Thoracic aorta (tissue), 2 donors: ENCODE data around the gene WNT11. TPM values are rescaled to one million over a fixed set of nuclear protein-coding genes. Genes with fewer than 3 reads are reported as not detected.

ENCODE experiments used
- ATAC-seq: fragments of 150-250 bp; one replicate; pipeline ENCODE4 v1.8.0; 2017; ENCODE audit warnings: low read depth; ENCODE audit not compliant: insufficient number of reproducible peaks, low FRiP score
- DNase-seq: peaks from one replicate; pipeline ENCODE4 v3.0.0-alpha.2; 2020; ENCODE audit warnings: low spot score
- H3K27ac ChIP-seq, 2 donors: fragments of 200-600 bp; sonication (generic); 1 replicate in 1 of 2; 2 replicates in 1 of 2; pipeline ENCODE4 v1.5.1; 2016; ENCODE audit warnings: mild to moderate bottlenecking in 2 of 2, moderate library complexity in 2 of 2
- H3K27me3 ChIP-seq: fragments of 200-600 bp; sonication (generic); replicated peaks from 2 replicates; pipeline ENCODE4 v1.6.0; 2016; ENCODE audit warnings: mild to moderate bottlenecking; ENCODE audit not compliant: insufficient read depth
- H3K36me3 ChIP-seq: fragments of 200-600 bp; sonication (generic); one replicate; pipeline ENCODE4 v1.5.1; 2016
- H3K4me1 ChIP-seq, 2 donors: fragments of 200-600 bp; sonication (generic); 1 replicate in 1 of 2; 2 replicates in 1 of 2; pipeline versions ENCODE4 v1.5.1 to v1.6.0; 2016; ENCODE audit warnings: low read depth in 2 of 2, mild to moderate bottlenecking in 1 of 2; ENCODE audit not compliant: control insufficient read depth in 1 of 2
- H3K4me3 ChIP-seq: fragments of 200-600 bp; sonication (generic); 2 replicates; pipeline ENCODE4 v1.5.1; 2016; ENCODE audit warnings: mild to moderate bottlenecking
- H3K9me3 ChIP-seq: fragments of 200-600 bp; sonication (generic); 2 replicates; pipeline ENCODE4 v1.5.1; 2016
- total RNA-seq, 2 donors: library from RNA; depleted of rRNA; stranded (reverse); fragments of >200 nt; gene quantifications; one replicate each; pipeline versions ENCODE4 v1.1.0 to v1.2.3, GENCODE V29; 2016
- TF ChIP-seq, protein P1 (sequence below): fragments of 200-600 bp; sonication (generic); IDR thresholded peaks from one replicate; pipeline ENCODE4 v1.5.1; 2019; ENCODE audit warnings: antibody characterized with exemption

Gene WNT11
- total RNA-seq, 2 donors from 2014 or later: 12.0 to 35.1 TPM

- Histone ChIP-seq H3K9me3 (no peaks in the 10 kb centered on the region), H3K36me3 (no peaks in the 10 kb centered on the region), H3K27ac (no peak overlapping the region), H3K4me1 (peaks cover 4 to 10% of the 10 kb centered on the region in 2 donors), H3K27me3 (no peaks in the 10 kb centered on the region), H3K4me3 (no peak overlapping the region)
- DNase-seq (no peak), ATAC-seq (no peak)
- TF ChIP-seq, protein P1, sequence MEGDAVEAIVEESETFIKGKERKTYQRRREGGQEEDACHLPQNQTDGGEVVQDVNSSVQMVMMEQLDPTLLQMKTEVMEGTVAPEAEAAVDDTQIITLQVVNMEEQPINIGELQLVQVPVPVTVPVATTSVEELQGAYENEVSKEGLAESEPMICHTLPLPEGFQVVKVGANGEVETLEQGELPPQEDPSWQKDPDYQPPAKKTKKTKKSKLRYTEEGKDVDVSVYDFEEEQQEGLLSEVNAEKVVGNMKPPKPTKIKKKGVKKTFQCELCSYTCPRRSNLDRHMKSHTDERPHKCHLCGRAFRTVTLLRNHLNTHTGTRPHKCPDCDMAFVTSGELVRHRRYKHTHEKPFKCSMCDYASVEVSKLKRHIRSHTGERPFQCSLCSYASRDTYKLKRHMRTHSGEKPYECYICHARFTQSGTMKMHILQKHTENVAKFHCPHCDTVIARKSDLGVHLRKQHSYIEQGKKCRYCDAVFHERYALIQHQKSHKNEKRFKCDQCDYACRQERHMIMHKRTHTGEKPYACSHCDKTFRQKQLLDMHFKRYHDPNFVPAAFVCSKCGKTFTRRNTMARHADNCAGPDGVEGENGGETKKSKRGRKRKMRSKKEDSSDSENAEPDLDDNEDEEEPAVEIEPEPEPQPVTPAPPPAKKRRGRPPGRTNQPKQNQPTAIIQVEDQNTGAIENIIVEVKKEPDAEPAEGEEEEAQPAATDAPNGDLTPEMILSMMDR: no peak
Measured at GRCh38 chr11:76214186-76214585, 7.9 kb upstream of the WNT11 start.

DNA sequence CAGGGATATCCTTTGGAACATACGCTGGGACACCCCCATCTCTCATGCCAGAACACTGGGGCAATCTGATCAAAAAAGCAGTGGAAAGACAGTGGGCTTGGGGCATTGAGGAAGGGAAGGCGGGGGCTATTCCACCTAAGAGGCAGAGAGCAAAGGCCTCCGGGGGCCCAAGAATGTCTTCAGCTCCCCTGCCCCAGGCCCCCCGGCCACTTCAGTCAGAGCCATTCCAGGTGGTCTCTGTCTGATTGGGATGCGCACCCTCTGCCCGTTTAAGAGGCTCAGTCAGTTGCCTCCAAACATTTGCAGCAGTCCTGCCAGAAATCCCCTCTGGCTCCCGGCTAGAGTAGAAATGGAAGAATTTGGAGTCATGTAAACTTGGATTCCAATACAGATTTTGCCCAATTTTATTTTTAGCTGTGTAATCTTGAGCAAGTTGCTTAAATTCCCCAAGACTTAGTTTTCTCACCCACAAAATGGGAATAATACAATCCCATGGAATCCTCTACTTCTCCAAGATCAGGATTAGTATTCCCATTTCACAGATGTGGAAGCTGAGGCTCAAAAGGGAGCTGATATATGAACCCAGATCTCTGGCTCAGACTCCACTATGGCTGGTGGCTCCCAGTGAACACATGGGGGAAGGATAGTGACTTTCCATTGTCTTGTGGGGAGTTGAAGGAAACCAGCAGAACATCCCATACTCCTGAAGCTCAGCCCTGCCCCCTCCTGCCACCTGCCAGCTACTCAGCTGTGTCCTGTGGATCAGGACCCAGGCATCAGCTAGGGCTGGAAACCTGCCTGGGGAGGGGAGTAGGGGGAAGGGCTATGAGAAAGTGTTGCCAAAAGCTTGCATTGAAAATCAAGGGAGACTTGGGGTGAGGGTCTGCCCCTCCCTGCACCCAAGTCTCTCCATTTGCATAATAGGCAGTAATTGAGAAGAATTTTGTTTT lies 6.1 kb upstream of the WNT11 start:
- TF ChIP-seq, protein P1: no peak
- no peaks in the 10 kb centered on the region for H3K36me3 ChIP-seq
- DNase-seq: no peak
- no peaks in the 10 kb centered on the region for H3K9me3 ChIP-seq
- no peak overlapping the region for H3K4me3 ChIP-seq
- peaks cover 9 to 27% of the 10 kb centered on the region in 2 donors for H3K4me1 ChIP-seq
- ATAC-seq: no peak
- no peaks in the 10 kb centered on the region for H3K27me3 ChIP-seq
- no peak overlapping the region for H3K27ac ChIP-seq

- TF ChIP-seq, protein P1: no peak
- ATAC-seq: no peak
- Histone ChIP-seq H3K4me1 (peaks cover 9 to 39% of the 10 kb centered on the region in 2 donors), H3K4me3 (peak overlapping the region; percentile 72), H3K36me3 (no peaks in the 10 kb centered on the region), H3K27me3 (no peaks in the 10 kb centered on the region), H3K27ac (no peak overlapping the region), H3K9me3 (no peaks in the 10 kb centered on the region)
- no peak for DNase-seq
Measured at GRCh38 chr11:76210931-76211851, 4.9 kb upstream of the WNT11 start.

DNA sequence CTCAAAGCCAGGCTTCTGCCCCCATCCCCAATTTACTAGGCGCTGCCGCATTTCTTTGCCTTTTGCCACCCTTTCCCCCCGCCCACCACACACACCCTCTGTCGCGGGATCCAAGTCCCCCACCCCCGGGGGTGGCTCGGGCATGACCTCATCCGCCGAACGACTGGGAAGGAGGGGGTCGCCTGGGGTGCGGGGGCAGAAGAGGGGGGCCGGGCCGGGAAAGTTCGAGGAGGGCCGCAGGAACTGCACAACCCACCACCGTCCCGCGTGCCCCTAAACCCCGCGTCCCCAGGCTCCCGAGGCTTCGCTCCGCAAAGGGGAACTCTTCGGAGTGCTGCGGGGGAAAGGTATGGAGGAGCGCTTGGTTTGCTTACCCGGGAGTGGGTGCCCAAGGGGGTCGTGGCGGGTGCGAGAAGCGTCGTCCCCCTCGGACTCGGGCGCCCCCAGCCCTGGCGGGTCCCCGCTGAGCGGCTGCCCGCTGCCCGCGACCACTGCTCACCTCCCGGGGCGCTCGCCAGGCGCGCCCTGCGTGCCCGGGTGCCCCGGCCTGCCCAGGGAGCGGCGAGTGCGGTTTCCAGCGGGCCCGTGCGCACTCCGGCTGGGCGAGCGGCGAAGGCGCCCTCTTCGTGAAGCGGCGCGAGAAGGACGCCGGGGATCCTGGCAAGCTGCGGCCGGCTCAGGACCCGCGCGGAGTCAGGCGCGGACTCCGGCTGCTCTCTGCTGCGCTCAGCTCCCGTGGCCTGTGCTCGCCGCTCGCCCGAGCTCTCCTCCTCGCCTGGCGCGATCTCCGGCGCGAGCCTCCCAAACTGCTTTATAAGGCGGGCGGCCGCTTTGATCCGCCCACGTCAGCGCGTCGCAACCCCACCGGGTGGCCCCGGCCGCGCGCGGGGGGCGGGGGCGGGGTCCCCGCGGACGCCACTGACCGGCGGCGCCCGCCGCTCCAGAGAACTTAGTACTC lies 4.0 kb upstream of the WNT11 start:
- Histone ChIP-seq H3K27me3 (no peaks in the 10 kb centered on the region), H3K4me1 (peaks cover 14 to 44% of the 10 kb centered on the region in 2 donors), H3K9me3 (no peaks in the 10 kb centered on the region), H3K4me3 (peak overlapping the region; percentile 72), H3K36me3 (no peaks in the 10 kb centered on the region), H3K27ac (peak overlapping the region in 1 of 2 donors; percentile 11)
- TF ChIP-seq, protein P1: no peak
- no peak for ATAC-seq
- DNase-seq: no peak
